GM12878 (cell line): ENCODE measurements around the gene DNMT3A. TPM values are rescaled to one million over a fixed set of nuclear protein-coding genes. Genes with fewer than 3 reads are reported as not detected.

Source experiments
- ATAC-seq: fragments of 200-7000 bp; cut with Tn5 transposase; 3 replicates; pipeline ENCODE4 v1.9.1; 2020; ENCODE audit warnings: mild to moderate bottlenecking, moderate library complexity
- BruUV-seq: library from RNA; stranded (reverse); fragments of 400-500 nt; replicated peaks from 2 replicates; lab custom pipeline; 2021; lab: Mats Ljungman, UMichigan
- CTCF ChIA-PET: fragments of 300-600 bp; sonication (Branson Sonifier 250); formaldehyde crosslinking; extraction: SDS; loops from one replicate; lab custom pipeline; 2021; ENCODE audit warnings: inconsistent platforms; lab: Yijun Ruan, JAX
- POLR2A ChIA-PET: fragments of 350-600 bp; formaldehyde crosslinking; extraction: SDS; loops from one replicate; lab custom pipeline; 2021; ENCODE audit warnings: inconsistent platforms; lab: Charles Lee
- RAD21 ChIA-PET: fragments of 300-600 bp; sonication (Branson Sonifier 250); formaldehyde crosslinking; loops from one replicate; lab custom pipeline; 2023; ENCODE audit warnings: antibody characterized with exemption; ENCODE audit not compliant: unreplicated experiment; lab: Charles Lee
- SMC1A ChIA-PET: fragments of 300-600 bp; sonication (Branson Sonifier 250); formaldehyde crosslinking; loops from one replicate; lab custom pipeline; 2023; ENCODE audit not compliant: unreplicated experiment, uncharacterized antibody; lab: Charles Lee
- DNase-seq: peaks from one replicate; pipeline ENCODE4 v3.0.0-alpha.2; 2011; ENCODE audit warnings: low read depth, low spot score
- FAIRE-seq: peaks from 3 replicates; lab custom pipeline; 2011; peaks lifted over from hg19 to GRCh38; lab: Jason Lieb, UNC
- H2AFZ ChIP-seq: 2 replicates; pipeline ENCODE4 v1.6.0; 2011; ENCODE audit warnings: low read depth, low read length, control low read depth; ENCODE audit not compliant: control insufficient read depth
- H3K27ac ChIP-seq: 2 replicates; pipeline ENCODE4 v1.5.1; 2011; ENCODE audit warnings: control low read depth; ENCODE audit not compliant: control insufficient read depth, insufficient read depth
- H3K27me3 ChIP-seq, 2 experiments: replicated peaks in 1 of 2; 2 replicates each; pipeline versions ENCODE4 v1.6.0 to v1.6.1; 2011; ENCODE audit warnings: low read length in 1 of 2; ENCODE audit not compliant: control insufficient read depth in 2 of 2, insufficient read depth in 2 of 2
- H3K36me3 ChIP-seq, 2 experiments: 2 replicates each; pipeline ENCODE4 v1.5.1; 2011; ENCODE audit warnings: low read length in 1 of 2; ENCODE audit not compliant: control insufficient read depth in 2 of 2, insufficient read depth in 2 of 2
- H3K4me1 ChIP-seq: 2 replicates; pipeline ENCODE4 v1.6.1; 2011; ENCODE audit warnings: mild to moderate bottlenecking, low read length, moderate library complexity, mixed read lengths; ENCODE audit not compliant: control insufficient read depth, insufficient read depth
- H3K4me2 ChIP-seq: 2 replicates; pipeline ENCODE4 v1.6.0; 2011; ENCODE audit warnings: control low read depth; ENCODE audit not compliant: control insufficient read depth, insufficient read depth
- H3K4me3 ChIP-seq: fragments of 200-600 bp; sonication (generic); 2 replicates; pipeline ENCODE4 v1.5.1; 2016
- H3K79me2 ChIP-seq: 2 replicates; pipeline ENCODE4 v1.6.0; 2011; ENCODE audit warnings: low read length; ENCODE audit not compliant: control insufficient read depth, insufficient read depth
- H3K9ac ChIP-seq: 2 replicates; pipeline ENCODE4 v1.8.0; 2011; ENCODE audit warnings: low read length, control low read depth, mixed read lengths; ENCODE audit not compliant: control insufficient read depth, insufficient read depth
- H3K9me3 ChIP-seq: replicated peaks from 3 replicates; pipeline ENCODE4 v1.5.1; 2011; ENCODE audit warnings: mild to moderate bottlenecking, low read length; ENCODE audit not compliant: control insufficient read depth, insufficient read depth
- H4K20me1 ChIP-seq: 2 replicates; pipeline ENCODE4 v1.6.0; 2011; ENCODE audit not compliant: control insufficient read depth, insufficient read depth
- ATF7 ChIP-seq: fragments of 450-650 bp; IDR thresholded peaks from 2 replicates; pipeline ENCODE4 v1.6.1; 2016; ENCODE audit warnings: low read depth, mild to moderate bottlenecking
- BCL11A ChIP-seq: IDR thresholded peaks from 2 replicates; pipeline ENCODE4 v1.6.1; 2011; ENCODE audit warnings: low read depth, low read length
- BHLHE40 ChIP-seq, 2 experiments: fragments of 450-650 bp in 1 of 2; IDR thresholded peaks; 2 replicates each; pipeline ENCODE4 v1.6.1; 2011 to 2017; ENCODE audit warnings: low read depth in 2 of 2, borderline replicate concordance in 1 of 2, improper control_type of control experiment in 1 of 2, low read length in 1 of 2, mild to moderate bottlenecking in 1 of 2
- CREB1 ChIP-seq: IDR thresholded peaks from 2 replicates; pipeline ENCODE4 v1.6.1; 2012; ENCODE audit warnings: low read depth, mild to moderate bottlenecking, inconsistent platforms
- CREM ChIP-seq: IDR thresholded peaks from 2 replicates; pipeline ENCODE4 v1.6.1; 2014; ENCODE audit warnings: antibody characterized with exemption, low read depth
- DPF2 ChIP-seq: fragments of 450-650 bp; IDR thresholded peaks from 2 replicates; pipeline ENCODE4 v1.6.1; 2017; ENCODE audit warnings: mild to moderate bottlenecking
- EED ChIP-seq: sonication (generic); IDR thresholded peaks from 2 replicates; pipeline ENCODE4 v1.6.1; 2016; ENCODE audit warnings: antibody characterized with exemption, low read depth
- EGR1 ChIP-seq, 2 experiments: IDR thresholded peaks; 1 replicate in 1 of 2; 2 replicates in 1 of 2; pipeline ENCODE4 v1.6.1; 2011 to 2012; ENCODE audit warnings: low read depth in 2 of 2, low read length in 2 of 2, borderline replicate concordance in 1 of 2, mild to moderate bottlenecking in 1 of 2, moderate library complexity in 1 of 2
- IKZF1 ChIP-seq: fragments of 450-650 bp; conservative IDR thresholded peaks from 2 replicates; pipeline ENCODE4 v1.6.1; 2017; ENCODE audit warnings: antibody characterized with exemption, mild to moderate bottlenecking
- IKZF2 ChIP-seq, 2 experiments: fragments of 450-650 bp; IDR thresholded peaks; 2 replicates each; pipeline ENCODE4 v1.6.1; 2017; ENCODE audit warnings: mild to moderate bottlenecking in 2 of 2, moderate library complexity in 2 of 2
- PAX5 ChIP-seq: IDR thresholded peaks from 2 replicates; pipeline ENCODE4 v1.6.1; 2011; ENCODE audit warnings: low read depth, low read length, borderline replicate concordance
- RELA ChIP-seq: fragments of 450-650 bp; IDR thresholded peaks from 2 replicates; pipeline ENCODE4 v1.8.0; 2014; ENCODE audit warnings: borderline replicate concordance; ENCODE audit not compliant: partially characterized antibody
- RFX5 ChIP-seq: IDR thresholded peaks from 2 replicates; pipeline ENCODE4 v1.6.1; 2011; ENCODE audit warnings: low read depth, low read length, improper control_type of control experiment
- RUNX3 ChIP-seq: IDR thresholded peaks from 2 replicates; pipeline ENCODE4 v1.6.1; 2012; ENCODE audit warnings: low read length, inconsistent platforms
- SPI1 ChIP-seq: IDR thresholded peaks from 2 replicates; pipeline ENCODE4 v1.6.1; 2011; ENCODE audit warnings: low read depth, mild to moderate bottlenecking, low read length, moderate library complexity, borderline replicate concordance; ENCODE audit not compliant: insufficient read depth
- TCF12 ChIP-seq: IDR thresholded peaks from 2 replicates; pipeline ENCODE4 v1.6.1; 2011; ENCODE audit warnings: low read depth, mild to moderate bottlenecking, low read length
- ZNF274 ChIP-seq: IDR thresholded peaks from one replicate; pipeline ENCODE4 v1.8.0; 2011; ENCODE audit not compliant: insufficient read length, insufficient read depth
- WGBS: methylation state at CpG from one replicate; pipeline ENCODE4 v1.1.6; 2016; ENCODE audit warnings: low lambda C conversion rate; ENCODE audit not compliant: insufficient replicate concordance, insufficient coverage; ENCODE audit errors: missing lambda C conversion rate; 5-methylcytosine and 5-hydroxymethylcytosine counted together
- in situ Hi-C: fragments of 300-500 bp; cut with MboI; formaldehyde crosslinking; loops from 9 replicates; pipeline ENCODE4 v1.14.3; 2018; ENCODE audit warnings: mixed read lengths
- intact Hi-C: fragments of 100-400 bp; cut with micrococcal nuclease; formaldehyde crosslinking; loops from one replicate; pipeline ENCODE4 v1.14.2; 2022; ENCODE audit not compliant: unreplicated experiment
- polyA plus RNA-seq, 11 experiments: library from polyadenylated mRNA; depleted of rRNA in 4 of 11; unstranded in 6 of 11; stranded (reverse) in 5 of 11; fragments of >200 nt; fragmentation: Nextera tagmentation in 4 of 11; fragmentation: Illumina TruSeq in 1 of 11; extraction: Ambion mirVana in 4 of 11; extraction: Trizol in 1 of 11; gene quantifications; 1 replicate in 1 of 11; 2 replicates in 10 of 11; pipeline versions ENCODE4 v1.2.1 to v1.2.3, GENCODE V29; 2011 to 2016; ENCODE audit warnings: inconsistent platforms in 2 of 11, missing spikeins in 2 of 11, low read depth in 1 of 11
- total RNA-seq, 4 experiments: library from RNA; depleted of rRNA in 3 of 4; stranded (reverse); fragments of >200 nt in 3 of 4; fragmentation: Illumina TruSeq in 1 of 4; extraction: Trizol in 1 of 4; gene quantifications; 2 replicates each; pipeline versions ENCODE4 v1.2.1 to v1.2.3, GENCODE V29; 2013 to 2021
- TF ChIP-seq, protein P1 (sequence below): IDR thresholded peaks from 2 replicates; pipeline ENCODE4 v1.6.1; 2012; ENCODE audit warnings: mild to moderate bottlenecking, low read depth, low read length
- TF ChIP-seq, protein P2 (sequence below): IDR thresholded peaks from 2 replicates; pipeline ENCODE4 v1.6.1; 2012; ENCODE audit warnings: low read depth, low read length, improper control_type of control experiment

Gene DNMT3A
- total and polyA plus RNA-seq, 10 of the 15 experiments (the other 5 are each of a cell fraction or from before 2014, with no cell fraction given) = 7.4 to 51.6 (median 17.4) TPM

DNA sequence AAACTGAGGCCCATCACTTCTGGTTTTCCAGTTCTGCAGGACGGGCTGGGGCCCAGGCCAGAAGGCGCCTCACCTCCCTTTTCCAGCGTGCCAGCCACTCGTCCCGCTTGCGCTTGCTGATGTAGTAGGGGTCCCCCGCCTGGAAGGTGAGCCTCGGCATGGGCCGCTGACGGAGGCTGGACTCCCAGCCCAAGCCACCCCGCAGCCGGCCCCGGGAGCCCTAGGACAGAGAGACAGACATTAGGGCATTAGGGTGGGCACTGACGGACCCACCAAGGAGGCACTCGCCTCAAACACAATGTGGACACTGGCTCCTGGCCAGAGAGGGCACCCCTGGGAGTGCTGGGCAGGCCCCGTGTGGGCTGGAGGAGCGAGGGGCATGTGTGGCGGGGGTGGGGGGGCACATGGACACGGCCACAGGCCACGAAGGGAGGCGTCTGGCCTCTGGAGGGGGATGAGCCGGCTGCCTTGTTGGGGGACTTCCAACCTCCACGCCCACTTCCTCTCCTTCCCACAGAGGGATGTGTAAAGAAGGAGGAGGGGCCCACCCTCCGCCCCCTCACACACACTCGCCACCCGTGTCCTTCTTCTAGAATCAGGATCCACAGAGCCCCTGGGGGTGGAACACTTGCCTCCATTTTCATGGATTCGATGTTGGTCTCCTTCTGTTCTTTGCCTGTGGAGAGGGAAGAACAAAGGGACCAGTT is 66.7 kb downstream of the DNMT3A start:
- peaks cover 0 to 4% of the 10 kb centered on the region in 2 experiments; a peak in 1 of 4 replicates for H3K36me3 ChIP-seq
- in situ Hi-C loops = no loop called here
- ChIA-PET SMC1A (interaction anchor here (1.1 to 3.2 kb wide), 4 partner anchors 20 to 305 kb away, joined by 4 to 21 read pairs (median 6); no protein-coding TSS in a partner anchor), CTCF (interaction anchor here (0.5 to 5.7 kb wide), 6 partner anchors 19 to 333 kb away, joined by 4 to 30 read pairs (median 20); no protein-coding TSS in a partner anchor), RAD21 (interaction anchor here (1.8 to 6.1 kb wide), 3 partner anchors 23 to 87 kb away, joined by 5 to 41 read pairs (median 9); no protein-coding TSS in a partner anchor), POLR2A (interaction anchor here (1.0 to 1.7 kb wide), 2 partner anchors 27 to 142 kb away, joined by 3 to 7 read pairs; no protein-coding TSS in a partner anchor)
- peaks cover 69% of the 10 kb centered on the region for H3K4me1 ChIP-seq
- no peak overlapping the region for H3K4me3 ChIP-seq
- BruUV-seq = no TSS peak
- DNase-seq (no peak), FAIRE-seq (no peak), ATAC-seq (peak; percentile 44)
- no peaks in the 10 kb centered on the region for H3K27me3 ChIP-seq
- peak overlapping the region; percentile 77 for H3K27ac ChIP-seq
- H2AFZ ChIP-seq = peak overlapping the region; percentile 9
- H4K20me1 ChIP-seq = no peaks in the 10 kb centered on the region
- peak overlapping the region; percentile 37; the same call in 1 of the 2 replicates for H3K9ac ChIP-seq
- WGBS = 66% methylated on average over 23 of the region's 27 CpGs
- H3K9me3 ChIP-seq = no peaks in the 10 kb centered on the region
- H3K4me2 ChIP-seq = peak overlapping the region; percentile 7; the same call in 1 of the 2 replicates
- no peaks in the 10 kb centered on the region for H3K79me2 ChIP-seq
- intact Hi-C loops = loop anchor here (5.0 kb wide), 2 partner anchors 147 to 292 kb away; no protein-coding TSS in a partner anchor
- peak in 1 of 2 experiments; percentile 93; a peak in 2 of 3 replicates for TF ChIP-seq EGR1 (IDR thresholded peaks at IDR 0.05; ENCODE audit: borderline replicate concordance in 1 of 2, low read depth in 2 of 2, low read length in 2 of 2)
- peak; percentile 58; the same call in 1 of the 2 replicates for TF ChIP-seq EED
- 0 out of 2 replicates have a peak, but pooled peaks have one; percentile 12 for TF ChIP-seq ATF7
- TF ChIP-seq, protein P1, sequence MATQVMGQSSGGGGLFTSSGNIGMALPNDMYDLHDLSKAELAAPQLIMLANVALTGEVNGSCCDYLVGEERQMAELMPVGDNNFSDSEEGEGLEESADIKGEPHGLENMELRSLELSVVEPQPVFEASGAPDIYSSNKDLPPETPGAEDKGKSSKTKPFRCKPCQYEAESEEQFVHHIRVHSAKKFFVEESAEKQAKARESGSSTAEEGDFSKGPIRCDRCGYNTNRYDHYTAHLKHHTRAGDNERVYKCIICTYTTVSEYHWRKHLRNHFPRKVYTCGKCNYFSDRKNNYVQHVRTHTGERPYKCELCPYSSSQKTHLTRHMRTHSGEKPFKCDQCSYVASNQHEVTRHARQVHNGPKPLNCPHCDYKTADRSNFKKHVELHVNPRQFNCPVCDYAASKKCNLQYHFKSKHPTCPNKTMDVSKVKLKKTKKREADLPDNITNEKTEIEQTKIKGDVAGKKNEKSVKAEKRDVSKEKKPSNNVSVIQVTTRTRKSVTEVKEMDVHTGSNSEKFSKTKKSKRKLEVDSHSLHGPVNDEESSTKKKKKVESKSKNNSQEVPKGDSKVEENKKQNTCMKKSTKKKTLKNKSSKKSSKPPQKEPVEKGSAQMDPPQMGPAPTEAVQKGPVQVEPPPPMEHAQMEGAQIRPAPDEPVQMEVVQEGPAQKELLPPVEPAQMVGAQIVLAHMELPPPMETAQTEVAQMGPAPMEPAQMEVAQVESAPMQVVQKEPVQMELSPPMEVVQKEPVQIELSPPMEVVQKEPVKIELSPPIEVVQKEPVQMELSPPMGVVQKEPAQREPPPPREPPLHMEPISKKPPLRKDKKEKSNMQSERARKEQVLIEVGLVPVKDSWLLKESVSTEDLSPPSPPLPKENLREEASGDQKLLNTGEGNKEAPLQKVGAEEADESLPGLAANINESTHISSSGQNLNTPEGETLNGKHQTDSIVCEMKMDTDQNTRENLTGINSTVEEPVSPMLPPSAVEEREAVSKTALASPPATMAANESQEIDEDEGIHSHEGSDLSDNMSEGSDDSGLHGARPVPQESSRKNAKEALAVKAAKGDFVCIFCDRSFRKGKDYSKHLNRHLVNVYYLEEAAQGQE = no peak
- no peak for TF ChIP-seq CREM
- TF ChIP-seq SPI1 = peak; percentile 65; the same call in 1 of the 2 replicates
- TF ChIP-seq PAX5 = peak; percentile 34; the same call in 1 of the 2 replicates
- no peak for TF ChIP-seq RFX5
- peak; percentile 60; the same call in 1 of the 2 replicates for TF ChIP-seq IKZF1
- peak; percentile 63 to 71; a peak in 3 of 4 replicates for TF ChIP-seq IKZF2 (IDR thresholded peaks at IDR 0.05)
- 0 out of 2 replicates have a peak, but pooled peaks have one; percentile 7 for TF ChIP-seq CREB1
- TF ChIP-seq BCL11A = 0 out of 2 replicates have a peak, but pooled peaks have one; percentile 22
- peak; percentile 66 for TF ChIP-seq RUNX3
- 0 out of 2 replicates have a peak, but pooled peaks have one; percentile 49 for TF ChIP-seq TCF12
- TF ChIP-seq, protein P2, sequence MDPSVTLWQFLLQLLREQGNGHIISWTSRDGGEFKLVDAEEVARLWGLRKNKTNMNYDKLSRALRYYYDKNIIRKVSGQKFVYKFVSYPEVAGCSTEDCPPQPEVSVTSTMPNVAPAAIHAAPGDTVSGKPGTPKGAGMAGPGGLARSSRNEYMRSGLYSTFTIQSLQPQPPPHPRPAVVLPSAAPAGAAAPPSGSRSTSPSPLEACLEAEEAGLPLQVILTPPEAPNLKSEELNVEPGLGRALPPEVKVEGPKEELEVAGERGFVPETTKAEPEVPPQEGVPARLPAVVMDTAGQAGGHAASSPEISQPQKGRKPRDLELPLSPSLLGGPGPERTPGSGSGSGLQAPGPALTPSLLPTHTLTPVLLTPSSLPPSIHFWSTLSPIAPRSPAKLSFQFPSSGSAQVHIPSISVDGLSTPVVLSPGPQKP = no peak
- peak; percentile 18 to 47; a peak in 2 of 4 replicates for TF ChIP-seq BHLHE40 (IDR thresholded peaks at IDR 0.05; ENCODE audit: borderline replicate concordance in 1 of 2, low read depth in 2 of 2, low read length in 1 of 2)
- TF ChIP-seq DPF2 = peak; percentile 39; the same call in 1 of the 2 replicates
- no peak for TF ChIP-seq ZNF274
- TF ChIP-seq RELA = peak; percentile 17
